CD14-positive monocyte (primary cell): Measurements from ENCODE around the gene CCDC3. TPM values are rescaled to one million over a fixed set of nuclear protein-coding genes. Genes with fewer than 3 reads are reported as not detected.

Experiments
- DNase-seq, 3 donors: peaks; one replicate each; pipeline ENCODE4 v3.0.0-alpha.2; 2011 to 2022
- H2AFZ ChIP-seq: 2 replicates; pipeline ENCODE4 v1.6.0; 2012; ENCODE audit warnings: mild to moderate bottlenecking, low read depth, low read length, inconsistent platforms; ENCODE audit not compliant: insufficient read depth, poor library complexity, severe bottlenecking
- H3K27ac ChIP-seq, 2 donors: 1 replicate in 1 of 2; 2 replicates in 1 of 2; pipeline ENCODE4 v1.5.1; 2012 to 2013; ENCODE audit warnings: low read length in 2 of 2, control low read depth in 1 of 2, inconsistent platforms in 1 of 2, low read depth in 1 of 2, mild to moderate bottlenecking in 1 of 2
- H3K27me3 ChIP-seq, 2 donors: one replicate each; pipeline versions ENCODE4 v1.6.0 to v1.6.1; 2011 to 2013; ENCODE audit warnings: low read length in 2 of 2; ENCODE audit not compliant: control insufficient read depth in 2 of 2, insufficient read depth in 2 of 2
- H3K36me3 ChIP-seq, 2 donors: replicated peaks in 1 of 2; 1 replicate in 1 of 2; 2 replicates in 1 of 2; pipeline versions ENCODE4 v1.5.1 to v1.6.1; 2012 to 2013; ENCODE audit warnings: low read length in 2 of 2, control low read depth in 1 of 2, inconsistent platforms in 1 of 2, mild to moderate bottlenecking in 1 of 2; ENCODE audit not compliant: insufficient read depth in 2 of 2, control insufficient read depth in 1 of 2
- H3K4me1 ChIP-seq, 2 donors: 1 replicate in 1 of 2; 2 replicates in 1 of 2; pipeline versions ENCODE4 v1.5.1 to v1.6.1; 2012 to 2013; ENCODE audit warnings: low read length in 2 of 2, control low read depth in 1 of 2, inconsistent platforms in 1 of 2, mild to moderate bottlenecking in 1 of 2, moderate library complexity in 1 of 2; ENCODE audit not compliant: insufficient read depth in 2 of 2, control insufficient read depth in 1 of 2
- H3K4me2 ChIP-seq: replicated peaks from 2 replicates; pipeline ENCODE3; 2012; ENCODE audit warnings: low read length, moderate library complexity, mild to moderate bottlenecking; ENCODE audit not compliant: poor library complexity, severe bottlenecking; ENCODE audit errors: extremely low read depth
- H3K4me3 ChIP-seq, 3 experiments: fragments of 200-600 bp in 1 of 3; sonication (generic) in 1 of 3; replicated peaks in 1 of 3; 1 replicate in 2 of 3; 2 replicates in 1 of 3; pipeline ENCODE4 v1.5.1; 2011 to 2013; ENCODE audit warnings: low read length in 3 of 3, mild to moderate bottlenecking in 3 of 3, control low read depth in 2 of 3, low read depth in 2 of 3, inconsistent platforms in 1 of 3, moderate library complexity in 1 of 3
- H3K79me2 ChIP-seq: 2 replicates; pipeline ENCODE4 v1.6.0; 2012; ENCODE audit warnings: mild to moderate bottlenecking, control low read depth, inconsistent platforms, low read length, moderate library complexity; ENCODE audit not compliant: insufficient read depth
- H3K9ac ChIP-seq: 2 replicates; pipeline ENCODE4 v1.6.0; 2017; ENCODE audit warnings: low read length, mild to moderate bottlenecking; ENCODE audit not compliant: insufficient read depth, poor library complexity, severe bottlenecking
- H3K9me3 ChIP-seq, 2 donors: replicated peaks in 1 of 2; 1 replicate in 1 of 2; 2 replicates in 1 of 2; pipeline versions ENCODE4 v1.5.1 to v1.6.1; 2012 to 2013; ENCODE audit warnings: low read length in 2 of 2, control low read depth in 1 of 2; ENCODE audit not compliant: control insufficient read depth in 1 of 2, insufficient read depth in 1 of 2
- H4K20me1 ChIP-seq: 2 replicates; pipeline ENCODE4 v1.6.0; 2012; ENCODE audit warnings: mild to moderate bottlenecking, low read length, control low read depth, moderate library complexity; ENCODE audit not compliant: insufficient read depth
- H3K27ac Mint-ChIP-seq, 7 donors: one replicate each; pipeline ENCODE4 v1.8.0; 2020; ENCODE audit warnings: mild to moderate bottlenecking in 7 of 7, mixed read lengths in 7 of 7, moderate library complexity in 6 of 7, inconsistent platforms in 2 of 7
- H3K27me3 Mint-ChIP-seq, 3 donors: one replicate each; pipeline ENCODE4 v1.8.0; 2021 to 2022; ENCODE audit warnings: low read depth in 3 of 3, mild to moderate bottlenecking in 3 of 3, mixed read lengths in 3 of 3, moderate library complexity in 3 of 3, inconsistent platforms in 1 of 3
- H3K36me3 Mint-ChIP-seq, 2 donors: one replicate each; pipeline ENCODE4 v1.8.0; 2020; ENCODE audit warnings: mixed read lengths in 2 of 2, inconsistent platforms in 1 of 2, mild to moderate bottlenecking in 1 of 2
- H3K4me1 Mint-ChIP-seq: one replicate; pipeline ENCODE4 v1.8.0; 2020; ENCODE audit warnings: mild to moderate bottlenecking, mixed read lengths
- H3K4me3 Mint-ChIP-seq, 2 donors: one replicate each; pipeline ENCODE4 v1.8.0; 2020; ENCODE audit warnings: mild to moderate bottlenecking in 2 of 2, mixed read lengths in 2 of 2, moderate library complexity in 1 of 2
- H3K9me3 Mint-ChIP-seq, 7 donors: one replicate each; pipeline ENCODE4 v1.8.0; 2020 to 2022; ENCODE audit warnings: mixed read lengths in 7 of 7, mild to moderate bottlenecking in 6 of 7, moderate library complexity in 6 of 7, inconsistent platforms in 2 of 7
- WGBS: methylation state at CpG from one replicate; pipeline ENCODE4 v1.1.5; 2013; ENCODE audit warnings: missing lambda C conversion rate; ENCODE audit not compliant: insufficient coverage; 5-methylcytosine and 5-hydroxymethylcytosine counted together
- intact Hi-C, 2 donors: fragments of 100-400 bp; cut with micrococcal nuclease; formaldehyde crosslinking; loops; one replicate each; pipeline versions ENCODE4 v1.15.0 to v1.15.1; 2023
- polyA plus RNA-seq, 3 donors: library from polyadenylated mRNA; depleted of rRNA in 1 of 3; unstranded in 2 of 3; stranded (reverse) in 1 of 3; fragments of 300-500 nt in 2 of 3; fragments of >200 nt in 1 of 3; fragmentation: Illumina TruSeq in 2 of 3; gene quantifications; 1 replicate in 2 of 3; 2 replicates in 1 of 3; pipeline ENCODE4 v1.2.3, GENCODE V29; 2012 to 2021
- TF ChIP-seq, protein P1 (sequence below): fragments of 200-600 bp; IDR thresholded peaks from one replicate; pipeline ENCODE4 v1.8.0; 2022; ENCODE audit warnings: antibody characterized with exemption, mild to moderate bottlenecking

The CCDC3 gene
- polyA plus RNA-seq, 3 donors = not detected

DNA sequence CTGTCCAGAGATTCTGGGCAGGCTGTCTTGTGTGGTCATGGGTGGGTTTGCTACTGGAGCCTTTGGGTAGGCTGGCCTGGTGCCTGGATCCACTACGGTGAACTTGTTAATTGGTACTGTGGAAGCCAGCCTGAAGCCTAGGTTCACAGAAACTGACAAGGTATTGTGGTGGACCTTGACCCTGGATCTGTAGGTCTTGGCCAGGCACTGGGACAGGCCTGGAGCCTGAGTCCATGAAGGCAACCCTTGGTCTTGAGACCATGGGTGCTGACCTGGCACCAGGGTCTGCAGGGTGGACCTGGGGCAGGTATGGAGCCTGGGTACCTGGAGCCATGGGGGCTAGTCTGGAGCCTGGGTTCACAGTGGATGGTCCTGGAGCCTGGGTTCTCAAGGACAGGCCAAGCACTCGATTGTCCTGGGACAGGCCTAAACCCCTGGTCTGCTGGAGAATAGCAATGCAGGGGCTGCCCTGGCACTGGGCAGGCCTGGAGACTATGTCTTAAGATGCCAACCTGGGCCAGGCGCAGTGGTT lies 85.8 kb downstream of the CCDC3 start:
- Histone ChIP-seq H3K27ac (no peak overlapping the region), H3K4me2 (no peak overlapping the region), H4K20me1 (no peaks in the 10 kb centered on the region), H3K9ac (no peak overlapping the region), H3K4me3 (no peak overlapping the region), H3K9me3 (no peaks in the 10 kb centered on the region), H3K27me3 (no peaks in the 10 kb centered on the region), H3K79me2 (no peaks in the 10 kb centered on the region), H3K36me3 (no peaks in the 10 kb centered on the region), H3K4me1 (no peaks in the 10 kb centered on the region), H2AFZ (no peak overlapping the region)
- Mint-ChIP-seq H3K4me1 (no peaks in the 10 kb centered on the region), H3K4me3 (no peak overlapping the region), H3K9me3 (peaks cover 0 to 6% (median 3%) of the 10 kb centered on the region in 7 donors), H3K36me3 (no peaks in the 10 kb centered on the region), H3K27me3 (peaks cover 0 to 2% (median 0%) of the 10 kb centered on the region in 3 donors), H3K27ac (no peak overlapping the region)
- TF ChIP-seq, protein P1, sequence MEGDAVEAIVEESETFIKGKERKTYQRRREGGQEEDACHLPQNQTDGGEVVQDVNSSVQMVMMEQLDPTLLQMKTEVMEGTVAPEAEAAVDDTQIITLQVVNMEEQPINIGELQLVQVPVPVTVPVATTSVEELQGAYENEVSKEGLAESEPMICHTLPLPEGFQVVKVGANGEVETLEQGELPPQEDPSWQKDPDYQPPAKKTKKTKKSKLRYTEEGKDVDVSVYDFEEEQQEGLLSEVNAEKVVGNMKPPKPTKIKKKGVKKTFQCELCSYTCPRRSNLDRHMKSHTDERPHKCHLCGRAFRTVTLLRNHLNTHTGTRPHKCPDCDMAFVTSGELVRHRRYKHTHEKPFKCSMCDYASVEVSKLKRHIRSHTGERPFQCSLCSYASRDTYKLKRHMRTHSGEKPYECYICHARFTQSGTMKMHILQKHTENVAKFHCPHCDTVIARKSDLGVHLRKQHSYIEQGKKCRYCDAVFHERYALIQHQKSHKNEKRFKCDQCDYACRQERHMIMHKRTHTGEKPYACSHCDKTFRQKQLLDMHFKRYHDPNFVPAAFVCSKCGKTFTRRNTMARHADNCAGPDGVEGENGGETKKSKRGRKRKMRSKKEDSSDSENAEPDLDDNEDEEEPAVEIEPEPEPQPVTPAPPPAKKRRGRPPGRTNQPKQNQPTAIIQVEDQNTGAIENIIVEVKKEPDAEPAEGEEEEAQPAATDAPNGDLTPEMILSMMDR = no peak
- intact Hi-C loops = no loop called here
- no peak for DNase-seq
- 100% methylated on average over 3 of the region's 3 CpGs for WGBS

DNA sequence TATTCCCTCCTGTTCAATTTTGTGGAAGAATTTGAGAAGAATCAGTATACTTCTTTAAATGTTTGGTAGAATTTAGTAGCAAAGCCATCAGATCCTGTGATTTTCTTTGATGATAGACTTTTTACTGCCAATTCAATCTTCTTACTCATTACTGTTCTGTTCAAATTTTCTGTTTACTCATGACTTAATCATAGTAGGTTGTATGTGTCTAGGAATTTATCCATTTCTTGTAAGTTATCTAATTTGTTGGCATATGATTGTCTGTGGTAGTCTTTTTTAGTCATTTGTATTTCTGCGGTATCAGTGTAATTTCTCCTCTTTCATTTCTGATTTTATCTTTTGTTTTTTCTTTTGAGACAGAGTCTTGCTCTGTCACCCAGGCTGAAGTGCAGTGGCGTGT lies 87.4 kb downstream of the CCDC3 start:
- H3K27me3 Mint-ChIP-seq = peaks cover 0 to 2% (median 2%) of the 10 kb centered on the region in 3 donors
- intact Hi-C loops = no loop called here
- no peak for DNase-seq
- H3K9me3 ChIP-seq = no peaks in the 10 kb centered on the region
- H3K36me3 Mint-ChIP-seq = no peaks in the 10 kb centered on the region
- no peak overlapping the region for H3K27ac Mint-ChIP-seq
- H3K27ac ChIP-seq = no peak overlapping the region
- no peaks in the 10 kb centered on the region for H3K27me3 ChIP-seq
- no peaks in the 10 kb centered on the region for H4K20me1 ChIP-seq
- H3K36me3 ChIP-seq = no peaks in the 10 kb centered on the region
- H3K9me3 Mint-ChIP-seq = peaks cover 0 to 6% (median 3%) of the 10 kb centered on the region in 7 donors
- H3K4me3 ChIP-seq = no peak overlapping the region
- no peaks in the 10 kb centered on the region for H3K4me1 ChIP-seq
- H3K4me2 ChIP-seq = no peak overlapping the region
- H2AFZ ChIP-seq = no peak overlapping the region
- WGBS = no CpG with 5 or more reads among the region's 2 CpGs
- TF ChIP-seq, protein P1 = no peak
- no peaks in the 10 kb centered on the region for H3K4me1 Mint-ChIP-seq
- H3K79me2 ChIP-seq = no peaks in the 10 kb centered on the region
- no peak overlapping the region for H3K9ac ChIP-seq
- H3K4me3 Mint-ChIP-seq = no peak overlapping the region
